ENCODE results near the gene BRCA2.
A peak's percentile ranks its signal among the peaks of the same experiment; 100 is the strongest.

Gene BRCA2

GRCh38 chr13:32370805-32371204 lies 55.5 kb downstream of the BRCA2 start:
- Mint-ChIP-seq H3K27ac (ENCODE audit: low read depth) (no peak overlapping the region), H3K4me1 (no peaks in the 10 kb centered on the region), H3K4me3 (no peak overlapping the region), H3K36me3 (ENCODE audit: insufficient read depth) (peaks cover 6% of the 10 kb centered on the region), H3K9me3 (no peaks in the 10 kb centered on the region), H3K27me3 (no peaks in the 10 kb centered on the region)
- DNase-seq (ENCODE audit: low spot score in 2 of 2) (no peak), ATAC-seq (replicated peaks; ENCODE audit: extremely low read depth, poor library complexity, severe bottlenecking) (no peak)

- no peak overlapping the region for H3K27ac Mint-ChIP-seq (ENCODE audit: low read depth)
- H3K27me3 Mint-ChIP-seq: no peaks in the 10 kb centered on the region
Measured at GRCh38 chr13:32376642-32377415, 61.5 kb downstream of the BRCA2 start.

GRCh38 chr13:32378012-32378411 lies 62.7 kb downstream of the BRCA2 start:
- Mint-ChIP-seq H3K4me3 (no peak overlapping the region), H3K9me3 (no peaks in the 10 kb centered on the region), H3K27ac (ENCODE audit: low read depth) (no peak overlapping the region), H3K4me1 (no peaks in the 10 kb centered on the region), H3K36me3 (ENCODE audit: insufficient read depth) (peaks cover 10% of the 10 kb centered on the region), H3K27me3 (no peaks in the 10 kb centered on the region)
- ATAC-seq (replicated peaks; ENCODE audit: extremely low read depth, poor library complexity, severe bottlenecking): no peak
- DNase-seq (ENCODE audit: low spot score in 2 of 2): no peak

More at GRCh38 chr13:32376642-32377415, 61.5 kb downstream of the BRCA2 start:
- Mint-ChIP-seq H3K4me3 (no peak overlapping the region), H3K9me3 (no peaks in the 10 kb centered on the region), H3K36me3 (ENCODE audit: insufficient read depth) (peaks cover 10% of the 10 kb centered on the region), H3K4me1 (no peaks in the 10 kb centered on the region)
- no peak for ATAC-seq (replicated peaks; ENCODE audit: extremely low read depth, poor library complexity, severe bottlenecking)
- no peak for DNase-seq (ENCODE audit: low spot score in 2 of 2)

- Mint-ChIP-seq H3K9me3 (no peaks in the 10 kb centered on the region), H3K27me3 (no peaks in the 10 kb centered on the region), H3K27ac (ENCODE audit: low read depth) (no peak overlapping the region)
Measured at GRCh38 chr13:32381539-32381938, 66.2 kb downstream of the BRCA2 start.

GRCh38 chr13:32383836-32384618 lies 68.7 kb downstream of the BRCA2 start:
- Mint-ChIP-seq H3K4me3 (no peak overlapping the region), H3K36me3 (ENCODE audit: insufficient read depth) (peaks cover 2% of the 10 kb centered on the region), H3K9me3 (no peaks in the 10 kb centered on the region), H3K27me3 (no peaks in the 10 kb centered on the region), H3K27ac (ENCODE audit: low read depth) (no peak overlapping the region), H3K4me1 (no peaks in the 10 kb centered on the region)
- no peak for DNase-seq (ENCODE audit: low spot score in 2 of 2)
- ATAC-seq (replicated peaks; ENCODE audit: extremely low read depth, poor library complexity, severe bottlenecking): no peak

More at GRCh38 chr13:32381539-32381938, 66.2 kb downstream of the BRCA2 start:
- DNase-seq (ENCODE audit: low spot score in 2 of 2): no peak
- Mint-ChIP-seq H3K4me1 (no peaks in the 10 kb centered on the region), H3K4me3 (no peak overlapping the region), H3K36me3 (ENCODE audit: insufficient read depth) (peaks cover 3% of the 10 kb centered on the region)
- ATAC-seq (replicated peaks; ENCODE audit: extremely low read depth, poor library complexity, severe bottlenecking): no peak

- Mint-ChIP-seq H3K36me3 (ENCODE audit: insufficient read depth) (peaks cover 2% of the 10 kb centered on the region), H3K27ac (ENCODE audit: low read depth) (no peak overlapping the region), H3K4me1 (no peaks in the 10 kb centered on the region), H3K4me3 (no peak overlapping the region), H3K27me3 (no peaks in the 10 kb centered on the region), H3K9me3 (no peaks in the 10 kb centered on the region)
- ATAC-seq (replicated peaks; ENCODE audit: extremely low read depth, poor library complexity, severe bottlenecking): no peak
- DNase-seq (ENCODE audit: low spot score in 2 of 2): no peak
Measured at GRCh38 chr13:32384702-32385101, 69.4 kb downstream of the BRCA2 start.

GRCh38 chr13:32385410-32385809 lies 70.1 kb downstream of the BRCA2 start:
- ATAC-seq (replicated peaks; ENCODE audit: extremely low read depth, poor library complexity, severe bottlenecking): no peak
- H3K4me3 Mint-ChIP-seq: no peak overlapping the region
- H3K27me3 Mint-ChIP-seq: no peaks in the 10 kb centered on the region
- H3K4me1 Mint-ChIP-seq: peaks cover 6% of the 10 kb centered on the region
- no peak for DNase-seq (ENCODE audit: low spot score in 2 of 2)
- no peak overlapping the region for H3K27ac Mint-ChIP-seq (ENCODE audit: low read depth)
- peaks cover under 1% of the 10 kb centered on the region for H3K36me3 Mint-ChIP-seq (ENCODE audit: insufficient read depth)
- no peaks in the 10 kb centered on the region for H3K9me3 Mint-ChIP-seq

GRCh38 chr13:32390048-32390447 lies 74.7 kb downstream of the BRCA2 start:
- DNase-seq (ENCODE audit: low spot score in 2 of 2): no peak
- no peaks in the 10 kb centered on the region for H3K9me3 Mint-ChIP-seq
- peaks cover 9% of the 10 kb centered on the region for H3K4me1 Mint-ChIP-seq
- H3K27ac Mint-ChIP-seq (ENCODE audit: low read depth): peak overlapping the region; percentile 25
- H3K4me3 Mint-ChIP-seq: peak overlapping the region; percentile 2
- H3K36me3 Mint-ChIP-seq (ENCODE audit: insufficient read depth): peaks cover 1% of the 10 kb centered on the region
- peak; percentile 96 for ATAC-seq (replicated peaks; ENCODE audit: extremely low read depth, poor library complexity, severe bottlenecking)
- no peaks in the 10 kb centered on the region for H3K27me3 Mint-ChIP-seq

GRCh38 chr13:32390484-32390883 lies 75.2 kb downstream of the BRCA2 start:
- DNase-seq (ENCODE audit: low spot score in 2 of 2) (no peak), ATAC-seq (replicated peaks; ENCODE audit: extremely low read depth, poor library complexity, severe bottlenecking) (peak; percentile 30)
- Mint-ChIP-seq H3K4me1 (peaks cover 9% of the 10 kb centered on the region), H3K36me3 (ENCODE audit: insufficient read depth) (peaks cover 1% of the 10 kb centered on the region), H3K27me3 (no peaks in the 10 kb centered on the region), H3K4me3 (peak overlapping the region; percentile 2), H3K27ac (ENCODE audit: low read depth) (peak overlapping the region; percentile 25), H3K9me3 (no peaks in the 10 kb centered on the region)

- Mint-ChIP-seq H3K27me3 (no peaks in the 10 kb centered on the region), H3K4me1 (peaks cover 9% of the 10 kb centered on the region), H3K9me3 (no peaks in the 10 kb centered on the region), H3K27ac (ENCODE audit: low read depth) (peak overlapping the region; percentile 25), H3K4me3 (no peak overlapping the region), H3K36me3 (ENCODE audit: insufficient read depth) (peaks cover 1% of the 10 kb centered on the region)
- ATAC-seq (replicated peaks; ENCODE audit: extremely low read depth, poor library complexity, severe bottlenecking) (no peak), DNase-seq (ENCODE audit: low spot score in 2 of 2) (no peak)
Measured at GRCh38 chr13:32391101-32391619, 75.9 kb downstream of the BRCA2 start.

- Mint-ChIP-seq H3K36me3 (ENCODE audit: insufficient read depth) (peaks cover 41% of the 10 kb centered on the region), H3K27me3 (no peaks in the 10 kb centered on the region), H3K4me1 (no peaks in the 10 kb centered on the region), H3K27ac (ENCODE audit: low read depth) (no peak overlapping the region), H3K9me3 (no peaks in the 10 kb centered on the region), H3K4me3 (no peak overlapping the region)
- ATAC-seq (replicated peaks; ENCODE audit: extremely low read depth, poor library complexity, severe bottlenecking) (no peak), DNase-seq (ENCODE audit: low spot score in 2 of 2) (no peak)
Measured at GRCh38 chr13:32403108-32403507, 87.8 kb downstream of the BRCA2 start.

- no peaks in the 10 kb centered on the region for H3K9me3 Mint-ChIP-seq
- peaks cover 20% of the 10 kb centered on the region for H3K4me1 Mint-ChIP-seq
- no peaks in the 10 kb centered on the region for H3K27me3 Mint-ChIP-seq
- peak overlapping the region; percentile 72 for H3K27ac Mint-ChIP-seq (ENCODE audit: low read depth)
- DNase-seq (ENCODE audit: low spot score in 2 of 2) (no peak), ATAC-seq (replicated peaks; ENCODE audit: extremely low read depth, poor library complexity, severe bottlenecking) (no peak)
- H3K36me3 Mint-ChIP-seq (ENCODE audit: insufficient read depth): peaks cover 33% of the 10 kb centered on the region
- H3K4me3 Mint-ChIP-seq: no peak overlapping the region
Measured at GRCh38 chr13:32407854-32408253, 92.5 kb downstream of the BRCA2 start.
